GM18507 (cell line): Measurements from ENCODE around the gene TNFRSF13B.
"Not testable (repeated sequence)": the region's sequence is repeated elsewhere in the genome, so short reads cannot be mapped to it uniquely, and the experiment has no call there.

Source experiments
- DNase-seq: peaks from one replicate; pipeline ENCODE4 v3.0.0; 2011; ENCODE audit warnings: low read depth; ENCODE audit not compliant: insufficient read length; ENCODE audit errors: extremely low spot score
- FAIRE-seq: peaks from 2 replicates; lab custom pipeline; 2011; peaks lifted over from hg19 to GRCh38; lab: Jason Lieb, UNC

Gene TNFRSF13B

GRCh38 chr17:16897211-16897896, 74.6 kb downstream of the TNFRSF13B start:
- DNase-seq, FAIRE-seq: not testable (repeated sequence)

- not testable (repeated sequence) for FAIRE-seq, DNase-seq
Observed at GRCh38 chr17:16896235-16896634, 75.7 kb downstream of the TNFRSF13B start.

- not testable (repeated sequence) for FAIRE-seq, DNase-seq
Observed at GRCh38 chr17:16893527-16893926, 78.4 kb downstream of the TNFRSF13B start.

GRCh38 chr17:16892876-16893454, 79.0 kb downstream of the TNFRSF13B start:
- not testable (repeated sequence) for FAIRE-seq, DNase-seq

- FAIRE-seq (no peak), DNase-seq (no peak)
Observed at GRCh38 chr17:16889088-16889465, 82.8 kb downstream of the TNFRSF13B start.
